ENCODE results near the gene CYTH3. TPM values are rescaled to one million over a fixed set of nuclear protein-coding genes. Genes with fewer than 3 reads are reported as not detected.

The CYTH3 gene
- total RNA-seq, 1 donor = 33.2 TPM

GRCh38 chr7:6133249-6133648, 139.2 kb downstream of the CYTH3 start:
- no peak overlapping the region for H3K4me3 ChIP-seq (ENCODE audit: low read depth, low read length)
- TF ChIP-seq CTCF (IDR thresholded peaks at IDR 0.05; ENCODE audit: insufficient read depth, low read depth, low read length) = no peak

GRCh38 chr7:6130007-6130587, 142.3 kb downstream of the CYTH3 start:
- no peak for TF ChIP-seq CTCF (IDR thresholded peaks at IDR 0.05; ENCODE audit: insufficient read depth, low read depth, low read length)
- no peak for DNase-seq (ENCODE audit: low read depth)
- H3K4me3 ChIP-seq (ENCODE audit: low read depth, low read length) = no peak overlapping the region

More at GRCh38 chr7:6133249-6133648, 139.2 kb downstream of the CYTH3 start:
- DNase-seq (ENCODE audit: low read depth) = no peak

- no peak for DNase-seq (ENCODE audit: low read depth)
- no peak overlapping the region for H3K4me3 ChIP-seq (ENCODE audit: low read depth, low read length)
- no peak for TF ChIP-seq CTCF (IDR thresholded peaks at IDR 0.05; ENCODE audit: insufficient read depth, low read depth, low read length)
Observed at GRCh38 chr7:6128205-6128604, 144.2 kb downstream of the CYTH3 start.

- no peak overlapping the region for H3K4me3 ChIP-seq (ENCODE audit: low read depth, low read length)
- TF ChIP-seq CTCF (IDR thresholded peaks at IDR 0.05; ENCODE audit: insufficient read depth, low read depth, low read length) = no peak
- no peak for DNase-seq (ENCODE audit: low read depth)
Observed at GRCh38 chr7:6127110-6127490, 145.3 kb downstream of the CYTH3 start.

GRCh38 chr7:6123843-6124242, 148.6 kb downstream of the CYTH3 start:
- DNase-seq (ENCODE audit: low read depth) = no peak
- no peak for TF ChIP-seq CTCF (IDR thresholded peaks at IDR 0.05; ENCODE audit: insufficient read depth, low read depth, low read length)
- no peak overlapping the region for H3K4me3 ChIP-seq (ENCODE audit: low read depth, low read length)

- DNase-seq (ENCODE audit: low read depth) = no peak
Observed at GRCh38 chr7:6121141-6121540, 151.3 kb downstream of the CYTH3 start.

More at GRCh38 chr7:6121141-6121540, 151.3 kb downstream of the CYTH3 start:
- H3K4me3 ChIP-seq (ENCODE audit: low read depth, low read length) = no peak overlapping the region
- no peak for TF ChIP-seq CTCF (IDR thresholded peaks at IDR 0.05; ENCODE audit: insufficient read depth, low read depth, low read length)
